ENCODE results near the gene KCP.

- TF ChIP-seq CTCF (IDR thresholded peaks at IDR 0.05) = no peak
- no peak for TF ChIP-seq CREM (CRISPR knock-in tag; IDR thresholded peaks at IDR 0.05)
- no peak for TF ChIP-seq ETV6 (CRISPR knock-in tag; IDR thresholded peaks at IDR 0.05)
- no peak for TF ChIP-seq TP53 (CRISPR knock-in tag; IDR thresholded peaks at IDR 0.05)
- TF ChIP-seq TEAD4 (CRISPR knock-in tag; IDR thresholded peaks at IDR 0.05) = no peak
- no peak for TF ChIP-seq ELF4 (CRISPR knock-in tag; IDR thresholded peaks at IDR 0.05; ENCODE audit: low read depth)
- TF ChIP-seq MAX (CRISPR knock-in tag; IDR thresholded peaks at IDR 0.05) = no peak
- TF ChIP-seq ATF2 (CRISPR knock-in tag; IDR thresholded peaks at IDR 0.05; ENCODE audit: borderline replicate concordance, low read depth) = no peak
- no peak for TF ChIP-seq JUN (CRISPR knock-in tag; IDR thresholded peaks at IDR 0.05)
- no peak for TF ChIP-seq ZNF512 (CRISPR knock-in tag; IDR thresholded peaks at IDR 0.05; ENCODE audit: borderline replicate concordance)
- TF ChIP-seq ZNF263 (CRISPR knock-in tag; IDR thresholded peaks at IDR 0.05; ENCODE audit: low read depth) = no peak
- TF ChIP-seq NFE2L1 (CRISPR knock-in tag; IDR thresholded peaks at IDR 0.05) = no peak
- no peak for TF ChIP-seq ZBTB21 (CRISPR knock-in tag; IDR thresholded peaks at IDR 0.05; ENCODE audit: borderline replicate concordance)
- TF ChIP-seq ZNF138 (CRISPR knock-in tag; conservative IDR thresholded peaks at IDR 0.05) = no peak
These were observed 67.6 kb downstream of the KCP start for GRCh38 chr7:128842674-128843641.
